Measurements from ENCODE around the gene RAB1A. TPM values are rescaled to one million over a fixed set of nuclear protein-coding genes. Genes with fewer than 3 reads are reported as not detected.
"Not testable (repeated sequence)": the region's sequence is repeated elsewhere in the genome, so short reads cannot be mapped to it uniquely, and the experiment has no call there.

Gene RAB1A
- 10 to 100 TPM; 71.8 to 75.8 TPM for total RNA-seq

GRCh38 chr2:65129826-65130663 is at the start of gene RAB1A:
Gene RAB1A (minus strand): TSS chr2:65130106. CDS start chr2:65129915, 191 bp downstream.
- ChIA-PET CTCF (interaction anchor here (0.6 to 3.4 kb wide), 11 partner anchors 10 to 212 kb away, joined by 3 to 23 read pairs (median 4); partner anchors contain the start of genes ACTR2 and CEP68), POLR2A (interaction anchor here (0.5 to 2.0 kb wide), 12 partner anchors 11 to 300 kb away, joined by 3 to 11 read pairs (median 3); partner anchors contain the start of gene ACTR2)
- H3K27me3 Mint-ChIP-seq: no peaks in the 10 kb centered on the region
- no peaks in the 10 kb centered on the region for H3K9me3 Mint-ChIP-seq
- ATAC-seq: peak; percentile 95
- intact Hi-C loops (cut with micrococcal nuclease): loop anchor here (5.0 kb wide), 1 partner anchor 63 kb away; no protein-coding TSS in a partner anchor
- peaks cover 13% of the 10 kb centered on the region for H3K36me3 Mint-ChIP-seq (ENCODE audit: low read depth)
- peaks cover 35% of the 10 kb centered on the region for H3K4me1 Mint-ChIP-seq (ENCODE audit: low read depth)
- H3K4me3 Mint-ChIP-seq: peak within 1 kb of the TSS; percentile 100
- TF ChIP-seq, protein P1, sequence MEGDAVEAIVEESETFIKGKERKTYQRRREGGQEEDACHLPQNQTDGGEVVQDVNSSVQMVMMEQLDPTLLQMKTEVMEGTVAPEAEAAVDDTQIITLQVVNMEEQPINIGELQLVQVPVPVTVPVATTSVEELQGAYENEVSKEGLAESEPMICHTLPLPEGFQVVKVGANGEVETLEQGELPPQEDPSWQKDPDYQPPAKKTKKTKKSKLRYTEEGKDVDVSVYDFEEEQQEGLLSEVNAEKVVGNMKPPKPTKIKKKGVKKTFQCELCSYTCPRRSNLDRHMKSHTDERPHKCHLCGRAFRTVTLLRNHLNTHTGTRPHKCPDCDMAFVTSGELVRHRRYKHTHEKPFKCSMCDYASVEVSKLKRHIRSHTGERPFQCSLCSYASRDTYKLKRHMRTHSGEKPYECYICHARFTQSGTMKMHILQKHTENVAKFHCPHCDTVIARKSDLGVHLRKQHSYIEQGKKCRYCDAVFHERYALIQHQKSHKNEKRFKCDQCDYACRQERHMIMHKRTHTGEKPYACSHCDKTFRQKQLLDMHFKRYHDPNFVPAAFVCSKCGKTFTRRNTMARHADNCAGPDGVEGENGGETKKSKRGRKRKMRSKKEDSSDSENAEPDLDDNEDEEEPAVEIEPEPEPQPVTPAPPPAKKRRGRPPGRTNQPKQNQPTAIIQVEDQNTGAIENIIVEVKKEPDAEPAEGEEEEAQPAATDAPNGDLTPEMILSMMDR (IDR thresholded peaks at IDR 0.05): no peak
- H3K27ac Mint-ChIP-seq: peak within 1 kb of the TSS; percentile 100
- peak; percentile 99 for DNase-seq

- Mint-ChIP-seq H3K9me3 (no peaks in the 10 kb centered on the region), H3K4me1 (ENCODE audit: low read depth) (no peaks in the 10 kb centered on the region), H3K27me3 (no peaks in the 10 kb centered on the region), H3K36me3 (ENCODE audit: low read depth) (no peaks in the 10 kb centered on the region), H3K4me3 (no peak overlapping the region), H3K27ac (no peak overlapping the region)
- POLR2A ChIA-PET: interaction anchor here (0.8 kb wide), 1 partner anchor 29 kb away, joined by 3 read pairs; no protein-coding TSS in a partner anchor
- no peak for DNase-seq
- intact Hi-C loops (cut with micrococcal nuclease): no loop called here
- CTCF ChIA-PET: interaction anchor here (1.0 to 3.6 kb wide), 4 partner anchors 9 to 113 kb away, joined by 3 to 14 read pairs (median 4); no protein-coding TSS in a partner anchor
- TF ChIP-seq, protein P1 (IDR thresholded peaks at IDR 0.05): no peak
- no peak for ATAC-seq
These were observed 48.0 kb upstream of the RAB1A start for GRCh38 chr2:65177751-65178442.

- intact Hi-C loops (cut with micrococcal nuclease): no loop called here
- no peak for ATAC-seq
- TF ChIP-seq, protein P1 (IDR thresholded peaks at IDR 0.05): no peak
- no peak overlapping the region for H3K27ac Mint-ChIP-seq
- H3K4me3 Mint-ChIP-seq: no peak overlapping the region
- H3K9me3 Mint-ChIP-seq: no peaks in the 10 kb centered on the region
- no peaks in the 10 kb centered on the region for H3K27me3 Mint-ChIP-seq
- no peak for DNase-seq
- H3K4me1 Mint-ChIP-seq (ENCODE audit: low read depth): no peaks in the 10 kb centered on the region
- ChIA-PET POLR2A (no interaction called here), CTCF (interaction anchor here (0.9 kb wide), 1 partner anchor 11 kb away, joined by 3 read pairs; no protein-coding TSS in a partner anchor)
- H3K36me3 Mint-ChIP-seq (ENCODE audit: low read depth): no peaks in the 10 kb centered on the region
These were observed 46.1 kb upstream of the RAB1A start for GRCh38 chr2:65175894-65176530.

- DNase-seq; intact Hi-C loops (cut with micrococcal nuclease); H3K36me3 Mint-ChIP-seq (ENCODE audit: low read depth); H3K4me1 Mint-ChIP-seq (ENCODE audit: low read depth); H3K27me3 Mint-ChIP-seq; ATAC-seq; H3K9me3 Mint-ChIP-seq; H3K4me3 Mint-ChIP-seq; H3K27ac Mint-ChIP-seq: not testable (repeated sequence)
- ChIA-PET CTCF (interaction anchor here (1.0 to 2.4 kb wide), 4 partner anchors 14 to 109 kb away, joined by 3 to 13 read pairs (median 3); partner anchors contain the start of gene RAB1A), POLR2A (interaction anchor here (0.6 kb wide), 1 partner anchor 9 kb away, joined by 3 read pairs; no protein-coding TSS in a partner anchor)
These were observed 44.1 kb upstream of the RAB1A start for GRCh38 chr2:65174031-65174430.

Measured in activated CD8-positive, alpha-beta T cell treated with anti-CD3 and anti-CD28 coated beads for 36 hours (primary cell).